HG03432 (cell line): ENCODE data around the gene BNIP2.
"Not testable (repeated sequence)": the region's sequence is repeated elsewhere in the genome, so short reads cannot be mapped to it uniquely, and the experiment has no call there.

Experiments
- ATAC-seq: cut with Tn5 transposase; IDR thresholded peaks from one replicate; pipeline ENCODE4 v1.9.1; 2021; ENCODE audit warnings: mild to moderate bottlenecking, moderate library complexity; ENCODE audit not compliant: unreplicated experiment

The BNIP2 gene

DNA sequence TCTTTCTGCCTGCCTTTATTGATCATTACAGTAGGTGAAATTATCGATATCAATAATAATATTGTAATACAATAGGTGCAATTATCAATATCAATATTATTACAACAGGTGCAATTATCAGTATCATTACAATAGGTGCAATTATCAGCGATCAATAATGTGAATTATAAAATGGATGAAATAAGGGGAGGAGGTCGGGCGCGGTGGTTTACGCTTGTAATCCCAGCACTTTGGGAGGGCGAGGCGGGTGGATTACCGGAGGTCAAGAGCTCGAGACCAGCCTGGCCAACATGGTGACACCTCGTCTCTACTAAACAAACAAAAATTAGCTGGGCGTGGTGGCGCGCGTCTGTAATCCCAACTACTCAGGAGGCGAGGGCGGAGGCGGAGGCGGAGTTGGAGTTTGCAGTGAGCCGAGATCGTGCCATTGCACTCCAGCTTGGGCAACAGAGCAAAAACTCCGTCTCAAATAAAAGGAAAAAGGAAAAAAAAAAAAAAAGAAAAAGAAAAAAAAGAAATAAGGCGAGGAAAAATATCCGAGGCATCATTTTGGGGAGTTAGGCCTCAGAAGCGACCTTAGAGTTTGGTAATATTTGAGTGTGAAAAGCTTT is 611 bp upstream of the BNIP2 start:
- ATAC-seq = no peak

- no peak for ATAC-seq
Measured at GRCh38 chr15:59688423-59688781, 718 bp downstream of the BNIP2 start.

GRCh38 chr15:59687836-59688235 is 1.3 kb downstream of the BNIP2 start:
- no peak for ATAC-seq

DNA sequence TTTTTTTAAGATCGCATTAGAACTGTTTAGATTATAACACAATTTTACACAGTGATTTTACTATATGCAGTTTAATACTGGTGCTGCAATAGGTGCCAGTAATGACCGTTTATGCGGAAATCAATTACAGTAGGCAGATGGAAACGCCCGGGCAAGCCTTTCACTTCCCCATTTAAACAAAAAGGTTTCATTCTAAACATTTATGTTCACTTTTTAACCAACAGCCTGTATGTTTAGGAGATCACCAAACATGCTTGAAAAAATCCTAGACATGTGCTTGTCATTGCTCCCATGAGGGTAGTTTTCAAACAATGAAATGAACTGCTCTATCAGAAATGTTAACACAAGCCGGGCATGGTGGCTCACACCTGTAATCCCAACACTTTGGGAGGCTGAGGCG is 2.7 kb downstream of the BNIP2 start:
- ATAC-seq = no peak

GRCh38 chr15:59685737-59686297 is 3.3 kb downstream of the BNIP2 start:
- ATAC-seq = no peak

- ATAC-seq = no peak
Measured at GRCh38 chr15:59680870-59681269, 8.2 kb downstream of the BNIP2 start.

DNA sequence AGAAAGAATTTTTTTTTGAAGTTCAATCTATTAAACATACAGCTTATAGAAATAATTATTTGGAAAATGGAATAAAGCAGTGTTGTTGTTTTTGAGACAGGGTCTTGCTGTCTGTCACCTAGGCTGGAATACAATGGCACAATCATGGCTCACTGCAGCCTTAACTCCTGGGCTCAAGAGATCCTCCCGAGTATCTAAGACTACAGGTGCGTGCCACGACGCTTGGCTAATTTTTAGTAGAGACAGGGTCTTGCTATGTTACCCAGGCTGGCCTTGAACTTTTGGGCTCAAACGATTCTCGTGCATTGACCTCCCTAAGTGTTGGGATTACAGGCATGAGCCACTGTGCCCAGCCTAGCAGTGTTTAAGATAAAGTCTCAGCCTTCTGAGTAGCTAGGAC is 8.8 kb downstream of the BNIP2 start:
- ATAC-seq = no peak

GRCh38 chr15:59678620-59679019 is 10.5 kb downstream of the BNIP2 start:
- ATAC-seq = no peak

- no peak for ATAC-seq
Measured at GRCh38 chr15:59678172-59678571, 10.9 kb downstream of the BNIP2 start.

DNA sequence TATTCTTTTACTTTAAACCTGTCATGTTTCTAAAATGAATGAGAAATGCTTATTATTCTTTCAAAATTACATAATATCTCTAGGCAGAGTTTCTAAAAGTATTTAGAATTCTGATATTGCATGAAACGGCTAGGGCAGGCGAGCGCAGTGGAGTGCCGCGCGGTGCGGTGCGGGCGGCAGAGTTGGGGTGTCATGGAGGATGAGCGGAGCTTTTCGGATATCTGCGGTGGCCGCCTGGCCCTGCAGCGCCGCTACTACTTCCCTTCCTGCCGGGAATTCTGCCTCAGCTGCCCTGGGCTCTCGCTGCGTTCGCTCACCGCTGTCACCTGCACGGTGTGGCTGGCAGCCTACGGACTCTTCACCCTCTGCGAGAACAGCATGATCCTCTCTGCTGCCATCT is 12.6 kb downstream of the BNIP2 start:
- no peak for ATAC-seq

- no peak for ATAC-seq
Measured at GRCh38 chr15:59674361-59674877, 14.7 kb downstream of the BNIP2 start.

DNA sequence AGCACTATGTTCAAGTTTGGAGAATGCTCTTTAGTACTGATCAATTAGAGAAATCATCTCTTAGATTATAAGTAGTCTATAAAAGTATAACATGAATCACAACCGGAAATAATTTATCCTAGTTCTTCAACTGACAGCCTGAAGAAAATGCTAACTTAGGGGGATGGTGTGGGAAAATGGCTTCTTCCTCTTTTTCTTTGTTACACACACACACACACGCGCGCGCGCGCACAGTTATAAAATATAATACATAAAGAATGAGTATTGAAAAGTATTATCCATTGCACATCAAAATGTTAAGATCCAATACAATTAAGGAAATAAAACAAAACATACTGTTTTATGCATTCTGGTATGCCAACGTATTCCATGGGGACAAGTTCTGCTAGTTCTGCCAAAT is 20.6 kb downstream of the BNIP2 start:
- ATAC-seq = no peak

DNA sequence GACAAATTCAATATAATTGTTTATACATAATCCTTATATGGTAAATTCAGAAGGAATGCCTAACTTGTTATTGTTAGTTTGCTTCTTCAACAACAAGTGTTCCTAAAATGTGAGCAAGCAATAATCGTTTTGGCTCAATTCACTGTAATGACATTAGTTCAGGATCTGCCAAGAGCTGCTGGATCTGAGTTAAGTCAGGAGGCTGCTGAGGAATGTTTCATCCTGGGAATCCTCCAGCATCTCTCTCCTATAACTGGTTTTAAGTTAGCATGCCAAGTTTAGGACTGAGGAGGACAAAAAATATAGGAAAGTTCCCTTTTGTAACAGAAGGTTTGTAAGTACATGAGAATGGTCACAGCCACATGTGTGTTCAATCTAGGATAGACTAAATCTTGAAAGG is 26.9 kb downstream of the BNIP2 start:
- ATAC-seq = no peak

DNA sequence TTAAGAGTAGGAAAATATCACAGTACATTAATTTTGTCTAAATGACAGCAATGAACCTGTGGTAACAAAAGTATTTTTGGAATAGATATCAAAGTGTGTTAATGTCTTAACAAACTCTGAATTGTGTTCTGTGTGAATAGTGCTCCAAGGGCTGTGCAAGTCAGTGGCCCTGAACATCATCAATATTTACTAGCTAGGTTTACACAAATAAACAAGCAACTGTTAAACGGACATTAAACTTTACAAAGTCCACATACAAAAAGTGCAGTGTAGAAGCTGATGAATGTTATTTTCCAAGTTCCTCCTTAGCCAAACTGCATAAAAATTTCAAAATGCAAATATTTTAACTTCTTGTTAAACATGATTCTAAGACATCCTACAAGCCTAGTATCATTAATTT is 29.8 kb downstream of the BNIP2 start:
- ATAC-seq = no peak

DNA sequence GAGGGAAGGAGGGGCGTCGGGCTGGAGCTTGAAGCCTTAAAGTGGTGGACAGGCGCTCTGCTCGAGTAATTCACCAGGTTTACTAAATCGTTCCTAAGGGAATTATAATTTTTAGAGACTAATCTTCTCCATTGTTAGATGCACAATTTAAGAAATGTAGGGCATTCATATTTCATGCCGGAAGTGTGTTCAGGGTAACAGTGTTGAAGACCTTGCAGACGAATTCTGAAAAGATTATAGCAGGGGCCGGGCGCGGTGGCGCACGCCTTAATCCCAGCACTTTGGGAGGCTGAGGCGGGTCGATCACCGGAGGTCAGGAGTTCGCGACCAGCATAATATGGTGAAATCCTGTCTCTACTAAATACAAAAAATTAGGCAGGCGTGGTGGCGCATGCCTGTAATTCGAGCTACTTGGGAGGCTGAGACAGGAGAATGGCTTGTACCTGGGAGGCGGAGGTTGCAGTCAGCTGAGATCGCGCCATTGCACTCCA is 31.4 kb downstream of the BNIP2 start:
- ATAC-seq = peak; percentile 25

- ATAC-seq = peak; percentile 99
Measured at GRCh38 chr15:59656897-59657634, 32.1 kb downstream of the BNIP2 start, which contains the start of gene GTF2A2. GTF2A2 (minus strand) TSS chr15:59657515; CDS start chr15:59652277, 5,238 bp downstream.

DNA sequence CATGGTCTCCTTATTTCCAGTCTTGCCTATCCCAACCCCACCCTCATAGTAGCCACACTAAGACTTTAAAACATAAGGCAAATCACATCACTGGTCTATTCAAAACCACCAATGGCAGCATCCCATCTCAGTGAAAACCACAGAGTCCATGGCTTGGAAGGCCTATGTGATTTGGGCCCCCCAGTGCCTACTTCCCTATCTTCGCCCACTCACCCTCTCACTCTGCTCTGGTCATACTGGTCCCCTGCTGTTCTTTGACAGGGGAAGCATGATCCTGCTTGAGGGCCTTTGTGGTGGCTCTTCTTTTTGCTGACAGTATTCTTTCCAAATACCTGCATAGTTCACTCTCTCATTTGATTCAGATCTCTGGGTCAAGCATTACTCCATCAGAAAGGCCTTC is 35.1 kb downstream of the BNIP2 start:
- ATAC-seq = no peak

DNA sequence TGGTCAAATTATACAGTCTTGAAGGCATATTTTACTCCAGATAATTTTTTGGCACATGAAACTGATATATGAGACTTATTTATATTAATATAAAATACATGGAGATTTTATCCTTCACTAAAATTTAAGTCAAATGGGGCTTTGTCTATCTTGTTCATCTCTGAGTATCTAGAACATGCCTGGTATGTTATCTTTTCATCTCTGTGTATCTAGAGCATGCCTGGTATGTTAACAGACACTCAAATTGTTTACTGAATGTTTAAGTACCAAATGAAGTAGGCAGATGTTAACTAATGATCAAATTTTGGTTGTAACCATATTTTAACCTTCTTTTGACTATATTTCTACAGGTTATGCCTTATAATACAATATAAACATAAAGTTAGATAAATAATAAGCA is 39.5 kb downstream of the BNIP2 start:
- no peak for ATAC-seq

DNA sequence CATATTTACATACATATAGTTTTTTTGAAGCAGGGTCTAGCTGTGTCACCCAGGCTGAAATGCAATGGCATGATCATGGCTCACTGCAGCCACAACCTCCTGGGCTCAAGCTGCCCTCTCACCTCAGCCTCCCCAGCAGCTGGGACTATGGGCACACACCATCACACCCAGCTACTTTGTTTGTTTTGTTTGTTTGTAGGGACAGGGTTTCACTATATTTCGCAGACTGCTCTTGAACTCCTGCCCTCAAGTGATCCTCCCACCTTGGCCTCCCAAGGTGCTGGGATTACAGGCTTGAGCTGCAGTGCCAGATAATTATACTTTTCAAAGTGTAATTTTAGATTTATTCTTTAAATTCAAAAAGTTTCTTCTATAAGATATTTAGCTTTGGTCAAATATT is 42.0 kb downstream of the BNIP2 start:
- no peak for ATAC-seq

DNA sequence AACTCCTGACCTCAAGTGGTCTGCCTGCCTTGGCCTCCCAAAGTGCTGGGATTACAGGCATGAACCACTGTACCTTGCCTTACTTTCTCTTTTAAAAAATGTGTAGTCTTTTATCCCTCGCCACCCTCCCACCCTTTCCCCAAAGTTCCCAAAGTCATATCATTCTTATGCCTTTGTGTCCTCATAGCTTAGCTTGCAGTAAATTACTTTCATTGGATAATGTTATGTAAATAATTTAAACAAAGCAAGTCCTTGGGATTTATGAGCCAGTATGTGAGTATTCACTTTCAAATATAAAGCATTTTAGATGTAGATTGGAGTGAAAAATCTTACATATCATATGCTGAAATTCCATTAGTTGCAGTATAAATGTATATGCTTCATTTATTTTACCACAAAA is 42.8 kb downstream of the BNIP2 start:
- ATAC-seq = no peak

DNA sequence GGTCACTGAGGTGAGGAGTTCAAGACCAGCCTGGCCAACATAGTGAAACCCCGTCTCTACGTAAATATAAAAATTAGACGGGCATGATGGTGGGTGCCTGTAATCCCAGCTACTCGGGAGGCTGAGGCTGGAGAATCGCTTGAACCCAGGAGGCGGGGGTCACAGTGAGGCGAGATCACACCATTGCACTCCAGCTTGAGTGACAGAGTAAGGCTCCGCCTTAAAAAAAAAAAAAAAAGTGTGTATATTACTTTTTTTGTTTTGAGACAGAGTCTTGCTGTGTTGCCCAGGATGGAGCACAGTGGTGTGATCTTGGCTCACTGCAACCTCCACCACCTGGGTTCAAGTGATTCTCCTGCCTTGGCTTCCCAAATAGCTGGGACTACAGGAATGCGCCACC is 43.3 kb downstream of the BNIP2 start:
- ATAC-seq = not testable (repeated sequence)

DNA sequence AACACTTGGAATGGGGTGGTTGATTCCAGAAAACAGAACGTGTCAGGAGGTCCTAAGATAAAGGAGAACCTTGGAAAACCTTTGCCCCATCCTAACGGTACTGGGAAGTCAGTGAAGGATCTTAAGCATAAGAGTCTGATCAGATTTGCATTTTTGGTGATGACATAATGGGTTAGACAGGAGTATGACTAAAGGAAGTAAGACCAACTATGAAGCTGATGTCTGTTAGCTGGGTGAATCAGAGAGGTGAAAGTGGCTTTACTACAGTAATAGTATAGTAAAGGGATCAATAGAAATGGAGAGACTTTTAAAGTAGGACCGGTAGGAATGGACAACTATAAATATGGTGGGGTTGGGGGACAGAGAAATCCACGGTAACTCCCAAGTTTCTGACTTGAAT is 44.4 kb downstream of the BNIP2 start:
- ATAC-seq = no peak
